HG03432 (cell line): ENCODE data around the gene ZNF862.

Source experiments
- ATAC-seq: cut with Tn5 transposase; IDR thresholded peaks from one replicate; pipeline ENCODE4 v1.9.1; 2021; ENCODE audit warnings: mild to moderate bottlenecking, moderate library complexity; ENCODE audit not compliant: unreplicated experiment

Gene ZNF862

GRCh38 chr7:149864751-149865150 is 26.6 kb downstream of the ZNF862 start:
- no peak for ATAC-seq

DNA sequence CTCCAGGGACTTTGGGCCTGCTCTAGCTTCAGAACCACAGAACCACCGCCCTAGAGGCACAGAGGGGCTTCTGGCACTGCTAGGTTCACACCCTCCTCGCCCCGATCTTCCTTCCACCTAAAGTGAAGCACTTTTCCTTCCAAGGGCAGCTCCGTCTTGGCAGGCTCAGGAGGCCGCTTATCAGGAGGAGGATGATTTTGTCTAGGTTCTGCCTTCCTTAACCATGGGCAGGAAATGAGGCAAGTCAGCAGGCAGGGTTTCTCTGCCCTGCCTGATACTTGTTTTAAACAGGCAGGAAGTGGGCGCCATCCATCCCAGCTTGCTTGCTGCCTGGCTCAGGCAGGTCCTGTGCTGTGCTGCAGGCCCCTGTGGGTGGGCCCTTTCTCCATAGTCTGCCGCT is 27.3 kb downstream of the ZNF862 start:
- ATAC-seq, result no peak

DNA sequence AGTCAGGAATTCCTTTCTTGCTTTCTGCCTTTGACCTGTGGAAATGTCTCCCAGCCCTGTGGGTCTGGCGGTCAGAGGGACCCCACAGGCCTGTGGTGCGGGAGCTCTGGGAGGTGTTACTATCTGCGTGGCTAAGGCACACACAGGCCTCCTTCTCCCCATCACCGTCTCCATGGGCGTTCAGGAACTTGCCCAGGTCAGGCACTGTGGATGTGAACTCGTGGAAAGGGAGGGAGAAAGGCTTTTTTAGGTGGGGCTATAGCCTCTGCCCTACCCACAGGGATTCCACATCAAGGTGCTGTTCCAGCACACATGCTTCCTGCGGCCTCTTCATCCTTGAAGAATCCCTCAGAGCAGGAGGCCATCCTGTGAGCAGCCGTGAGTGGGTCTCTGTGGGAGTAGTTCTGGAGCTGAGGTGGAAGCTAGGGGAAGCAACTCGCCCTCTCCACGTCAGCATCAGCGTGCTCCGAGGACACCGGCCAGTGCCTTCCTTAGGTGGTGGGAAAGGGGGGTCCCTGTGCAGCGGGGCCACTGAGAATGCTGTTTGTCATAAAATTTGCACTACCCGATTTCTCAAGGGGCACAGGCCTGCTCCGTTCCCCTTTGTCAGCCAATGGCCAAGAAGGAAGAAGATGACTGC is 28.1 kb downstream of the ZNF862 start:
- no peak for ATAC-seq

DNA sequence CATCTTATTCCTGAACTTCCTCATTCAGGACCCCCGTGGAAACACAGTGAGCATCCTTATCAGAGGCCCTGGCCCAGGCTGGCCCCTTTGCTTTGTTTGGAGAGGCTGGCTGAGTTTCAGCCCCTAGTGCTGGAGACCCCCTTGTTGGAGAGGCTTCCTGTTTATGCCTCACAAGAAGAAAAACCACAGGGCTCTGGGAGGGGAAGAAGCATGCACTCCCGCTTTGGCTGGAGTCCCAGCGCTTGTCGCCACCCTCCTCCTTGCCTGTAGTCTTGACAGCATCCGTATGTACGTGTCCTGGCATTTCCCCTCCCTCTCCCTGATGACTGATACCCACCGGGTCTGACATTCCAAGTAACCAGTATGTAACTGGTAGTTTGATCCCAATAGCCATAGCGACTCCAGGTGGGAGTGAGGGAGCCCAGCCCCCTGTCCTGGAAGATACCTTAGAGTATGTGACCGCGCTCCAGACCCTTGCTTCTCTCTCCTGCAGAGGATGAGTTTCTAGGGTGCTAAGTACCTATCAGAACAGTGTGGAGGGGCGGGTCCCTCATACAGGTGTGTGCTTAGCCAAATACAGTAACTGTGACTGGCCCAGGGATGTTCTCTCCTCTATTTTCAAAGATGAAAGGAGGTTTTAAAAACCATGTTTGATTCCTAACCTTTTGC is 28.7 kb downstream of the ZNF862 start:
- ATAC-seq, result no peak

DNA sequence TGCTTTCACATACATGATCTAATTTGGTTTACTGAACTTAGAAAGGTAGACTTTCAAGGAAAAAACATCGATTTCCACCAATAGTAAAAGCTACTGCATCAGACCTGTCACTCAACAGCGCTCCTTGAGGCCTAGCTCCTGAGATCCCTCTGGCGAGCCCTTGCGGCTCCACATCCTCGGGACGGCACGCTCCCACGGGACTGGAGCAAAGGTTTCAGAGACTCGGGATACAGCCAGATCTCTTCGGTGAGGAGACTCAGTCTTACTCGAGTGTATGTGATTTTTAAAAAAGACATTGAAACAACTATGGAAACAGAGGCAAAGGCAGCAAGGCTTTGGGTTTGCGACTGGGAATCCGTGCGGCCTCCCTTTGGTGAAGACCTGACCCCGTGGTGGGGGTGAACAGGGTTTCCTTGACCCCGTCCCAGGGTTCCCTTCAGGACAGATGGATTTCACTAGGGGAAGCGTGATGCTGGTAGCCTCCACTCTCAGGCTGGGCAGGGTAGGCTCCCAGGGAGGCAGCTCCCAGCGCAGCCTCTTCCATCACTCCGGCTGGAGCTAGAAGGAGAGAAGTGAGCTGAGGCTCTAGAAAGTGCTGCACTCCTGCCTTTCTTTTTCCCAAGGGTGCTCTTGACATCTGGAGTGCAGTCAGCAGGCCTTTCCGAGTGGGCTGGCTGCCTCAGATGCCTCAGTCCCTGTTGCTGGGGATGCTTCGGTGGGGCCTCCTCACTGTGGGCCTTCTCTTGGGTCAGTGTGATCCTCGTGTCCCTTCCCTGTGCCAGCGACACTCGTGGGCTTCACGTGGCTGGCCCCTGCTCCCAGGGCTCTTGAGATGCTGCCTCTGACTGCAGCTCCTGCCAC is 29.8 kb downstream of the ZNF862 start:
- no peak for ATAC-seq

GRCh38 chr7:149868623-149869290 is 30.6 kb downstream of the ZNF862 start:
- ATAC-seq, result no peak

- no peak for ATAC-seq
Measured at GRCh38 chr7:149869291-149869650, 31.1 kb downstream of the ZNF862 start.

DNA sequence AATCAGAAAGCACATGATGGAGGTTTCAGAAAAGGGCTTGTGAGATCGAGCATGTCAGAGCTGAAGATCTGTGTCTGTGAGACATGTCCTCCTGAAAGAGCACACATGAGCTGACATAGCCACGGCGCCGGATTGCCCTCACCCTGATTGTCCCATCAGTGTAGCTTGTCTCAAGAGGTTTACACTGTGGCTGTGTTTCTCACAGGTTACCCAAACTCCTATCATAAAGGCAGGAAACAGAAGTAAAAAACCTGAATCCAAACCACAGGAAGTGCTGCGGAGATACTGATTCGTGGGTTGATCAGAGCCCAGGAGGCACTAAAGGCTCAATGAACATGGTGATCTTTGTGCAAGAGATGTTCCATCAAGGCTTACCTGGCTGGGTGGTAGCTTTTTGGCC is 31.7 kb downstream of the ZNF862 start:
- no peak for ATAC-seq

DNA sequence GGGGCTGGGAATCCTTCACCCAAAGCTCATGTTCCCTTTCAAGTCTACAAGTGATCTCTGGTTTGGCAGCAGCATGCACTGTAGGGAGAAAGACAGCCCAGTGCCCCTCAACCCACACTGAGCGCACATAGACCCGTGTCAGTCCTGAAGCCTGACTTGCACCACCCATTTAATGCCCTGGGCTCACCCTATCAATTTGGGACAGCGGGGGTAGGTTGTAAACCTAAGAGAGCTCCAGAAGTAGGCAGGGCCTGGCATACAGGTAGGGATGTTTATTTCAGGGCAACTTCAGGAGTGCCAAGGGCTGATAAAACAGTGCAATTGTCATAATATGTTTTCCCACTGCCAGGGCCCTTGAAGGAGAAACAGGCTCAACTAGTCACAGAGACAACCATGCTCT is 32.1 kb downstream of the ZNF862 start:
- ATAC-seq, result no peak

DNA sequence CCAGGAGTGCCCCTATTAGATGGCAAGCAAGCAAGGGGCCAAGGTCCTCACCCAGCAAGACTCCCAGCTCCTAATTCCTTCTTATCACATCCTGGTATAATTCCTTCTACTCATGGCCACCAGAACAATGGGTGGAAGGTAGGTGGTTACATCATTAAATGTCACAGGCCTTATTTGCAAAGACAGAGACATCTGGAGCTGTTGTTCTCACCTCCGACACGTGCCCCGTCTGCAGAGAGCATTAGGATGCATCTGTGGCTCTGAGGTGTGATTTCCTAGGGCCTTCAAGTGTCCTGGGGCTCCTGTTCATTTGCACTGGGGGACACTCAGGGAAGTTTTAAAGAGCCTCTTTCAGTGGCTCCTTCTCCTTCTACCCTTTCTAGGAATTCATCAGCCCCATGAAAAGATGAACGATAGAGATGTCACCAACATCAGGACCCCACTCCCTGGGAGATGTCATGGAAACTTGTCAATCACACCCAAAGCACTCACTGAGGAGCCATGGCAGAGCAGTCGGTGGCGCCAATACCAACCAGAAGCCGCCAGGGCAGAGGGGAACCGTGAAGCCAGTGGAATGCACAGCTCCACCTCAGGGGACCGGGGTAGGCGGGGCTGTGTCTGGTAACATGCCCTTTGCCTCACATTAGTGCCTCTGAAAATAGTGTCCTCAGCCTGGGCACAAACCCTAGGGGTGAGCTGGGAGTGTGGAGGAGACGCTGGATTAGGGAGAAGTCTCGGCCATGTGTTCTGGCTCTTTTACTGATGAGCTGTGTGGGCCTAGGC is 32.7 kb downstream of the ZNF862 start:
- ATAC-seq, result no peak

DNA sequence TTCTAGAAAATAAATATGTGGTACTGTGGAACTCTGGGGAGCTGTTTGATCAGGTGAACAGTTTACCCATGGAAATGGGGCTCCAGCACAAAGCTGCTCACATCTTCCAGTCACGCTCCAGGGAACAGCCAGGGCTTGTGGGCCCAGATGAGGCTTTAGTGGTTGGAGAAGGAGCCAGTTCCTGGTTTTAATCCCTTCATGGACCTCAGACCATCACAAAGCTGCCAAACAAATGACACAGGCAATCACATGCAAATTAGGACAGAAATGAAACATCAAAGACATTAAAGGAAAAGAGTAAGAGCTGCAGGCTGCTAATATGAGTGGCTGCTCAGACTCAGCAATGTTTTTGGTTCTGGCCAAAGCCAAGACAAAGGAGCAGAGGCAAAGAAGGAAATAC is 33.4 kb downstream of the ZNF862 start:
- no peak for ATAC-seq

DNA sequence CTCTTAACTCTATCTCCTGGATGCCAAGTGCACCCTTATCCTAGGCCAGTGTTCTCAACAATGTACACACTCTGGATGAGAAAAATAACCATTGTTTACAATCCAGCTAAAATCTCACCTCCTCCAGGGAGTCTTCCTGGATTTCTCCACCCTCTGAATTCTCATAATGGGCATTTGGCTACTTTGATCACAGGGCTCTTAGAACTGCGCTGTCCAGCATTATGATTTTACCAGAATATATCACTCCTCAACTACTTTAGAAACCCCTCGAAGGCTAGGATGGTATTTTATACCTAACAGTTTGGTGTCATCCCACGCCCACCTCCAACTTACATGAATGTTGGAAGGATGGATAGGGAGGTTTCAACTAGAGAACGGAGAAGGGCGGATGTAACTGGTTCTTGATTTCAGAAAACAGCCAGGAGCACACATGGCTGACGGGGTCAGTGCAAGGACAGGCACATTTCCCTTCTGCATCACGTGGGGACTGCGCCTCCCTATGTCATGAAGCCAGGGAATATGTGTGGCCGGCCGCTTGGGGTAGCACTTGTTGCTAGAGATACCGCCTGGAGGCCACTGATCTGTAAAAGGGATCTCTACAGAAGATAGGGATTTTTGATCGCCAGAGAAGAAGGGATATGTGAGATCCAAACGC is 34.4 kb downstream of the ZNF862 start:
- peak; percentile 17 for ATAC-seq

DNA sequence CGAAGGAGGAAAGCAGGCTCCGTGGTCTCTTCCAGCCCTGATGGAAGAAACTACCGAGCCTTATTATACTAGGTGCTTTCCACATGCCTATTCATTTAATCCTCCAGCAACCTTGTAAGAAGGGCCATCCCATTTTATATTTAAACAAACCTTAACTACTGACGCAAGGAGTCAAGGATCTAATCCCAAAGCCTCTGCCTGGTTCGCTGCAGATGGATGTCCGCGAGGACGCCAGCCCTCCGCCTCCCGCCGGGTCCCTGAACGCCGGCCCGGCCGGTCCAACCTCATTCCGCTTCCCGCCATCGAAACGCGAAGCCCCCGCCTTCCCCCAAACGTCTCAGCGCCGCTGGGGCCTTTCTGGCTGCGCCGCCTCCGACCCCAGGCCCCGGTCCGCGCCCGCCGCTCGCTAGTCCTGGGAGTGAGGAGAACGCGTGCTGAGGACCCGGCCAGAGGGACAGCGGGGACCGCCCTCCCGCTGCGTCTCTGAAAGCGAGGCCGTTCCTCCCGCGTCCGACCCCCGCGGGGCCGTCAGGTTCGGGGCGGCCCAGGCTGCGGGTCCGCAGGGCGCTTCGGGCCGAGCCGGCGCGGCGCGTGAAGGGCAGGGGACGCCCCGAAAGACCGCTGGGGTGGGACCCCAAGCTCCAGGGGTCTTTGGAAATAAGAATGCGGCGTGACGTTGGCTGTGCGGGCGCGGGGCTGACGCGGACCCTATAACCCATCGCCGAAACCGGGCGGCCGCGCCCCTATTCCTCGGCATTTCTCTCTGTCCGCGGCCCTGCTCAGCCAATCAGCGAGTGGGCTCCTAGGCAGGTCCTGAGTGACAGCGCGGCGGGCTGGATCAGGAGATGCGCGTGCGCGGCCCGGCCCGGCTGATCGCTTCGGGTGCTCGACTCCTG is 35.1 kb downstream of the ZNF862 start, which contains the start of gene ATP6V0E2:
Gene ATP6V0E2 (plus strand): TSS at position 896 of the 896 bp plus-strand sequence. CDS start 97 bp downstream, outside the sequence.
- peak; percentile 93 for ATAC-seq

GRCh38 chr7:149873970-149874643 is 35.9 kb downstream of the ZNF862 start:
- peak; percentile 31 for ATAC-seq

DNA sequence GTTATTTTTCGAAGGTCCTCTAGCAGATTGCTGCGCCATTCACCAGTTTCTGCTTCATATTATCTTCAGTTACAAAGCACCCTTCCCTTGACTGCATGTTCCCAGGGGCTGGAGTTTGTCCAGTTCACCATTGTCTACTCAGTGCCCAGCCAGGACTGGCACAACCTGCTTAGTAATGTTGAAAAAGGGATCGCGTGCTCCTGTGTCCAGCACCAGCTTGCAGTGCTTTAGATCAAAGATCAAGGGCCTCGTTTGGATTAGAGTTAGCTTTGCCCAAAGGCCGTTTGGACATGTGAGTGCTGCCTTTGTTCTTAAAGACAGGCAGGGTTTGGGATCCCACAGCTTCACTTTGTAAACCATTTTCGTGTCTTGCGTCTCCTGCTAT is 36.5 kb downstream of the ZNF862 start:
- ATAC-seq, result no peak

- ATAC-seq, result no peak
Measured at GRCh38 chr7:149875396-149875795, 37.2 kb downstream of the ZNF862 start.

GRCh38 chr7:149877890-149878522 is 39.8 kb downstream of the ZNF862 start:
- no peak for ATAC-seq

GRCh38 chr7:149878523-149878921 is 40.3 kb downstream of the ZNF862 start:
- no peak for ATAC-seq
